DMS79 treated with DMSO at 0.1 percent for 48 hours (cell line): Measurements from ENCODE around the gene CNPY4.
"Not testable (repeated sequence)": the region's sequence is repeated elsewhere in the genome, so short reads cannot be mapped to it uniquely, and the experiment has no call there.

Source experiments
- DNase-seq: peaks from one replicate; lab custom pipeline; 2025; lab: John Stamatoyannopoulos, UW

Gene CNPY4

GRCh38 chr7:100119970-100120732 lies 717 bp downstream of the CNPY4 start:
- DNase-seq, result peak; percentile 69

GRCh38 chr7:100120733-100121036 lies 1.3 kb downstream of the CNPY4 start:
- DNase-seq, result no peak

- peak; percentile 43 for DNase-seq
These were observed 2.6 kb downstream of the CNPY4 start for GRCh38 chr7:100122067-100122466.

- no peak for DNase-seq
These were observed 3.1 kb downstream of the CNPY4 start for GRCh38 chr7:100122568-100122967.

- no peak for DNase-seq
These were observed 5.1 kb downstream of the CNPY4 start for GRCh38 chr7:100124301-100125230.

- DNase-seq, result no peak
These were observed 7.0 kb downstream of the CNPY4 start for GRCh38 chr7:100126239-100126930.

- DNase-seq, result peak; percentile 93
These were observed 7.8 kb downstream of the CNPY4 start, which contains the start of gene MBLAC1 for GRCh38 chr7:100126931-100127865. MBLAC1 (plus strand) TSS chr7:100126967; CDS start chr7:100127396, 429 bp downstream.

- DNase-seq, result peak; percentile 62
These were observed 8.6 kb downstream of the CNPY4 start for GRCh38 chr7:100127866-100128636.

- DNase-seq, result no peak
These were observed 9.2 kb downstream of the CNPY4 start for GRCh38 chr7:100128637-100128963.

- not testable (repeated sequence) for DNase-seq
These were observed 10.8 kb downstream of the CNPY4 start for GRCh38 chr7:100130220-100130607.

- peak; percentile 60 for DNase-seq
These were observed 11.4 kb downstream of the CNPY4 start for GRCh38 chr7:100130608-100131453.

GRCh38 chr7:100132126-100132525 lies 12.7 kb downstream of the CNPY4 start:
- no peak for DNase-seq

GRCh38 chr7:100132697-100133151 lies 13.3 kb downstream of the CNPY4 start:
- peak; percentile 11 for DNase-seq

- no peak for DNase-seq
These were observed 18.7 kb downstream of the CNPY4 start for GRCh38 chr7:100137851-100138760.

- no peak for DNase-seq
These were observed 22.1 kb downstream of the CNPY4 start for GRCh38 chr7:100141555-100141949.

- no peak for DNase-seq
These were observed 23.0 kb downstream of the CNPY4 start for GRCh38 chr7:100142461-100142860.

GRCh38 chr7:100146350-100146749 lies 26.9 kb downstream of the CNPY4 start:
- not testable (repeated sequence) for DNase-seq

- no peak for DNase-seq
These were observed 27.8 kb downstream of the CNPY4 start for GRCh38 chr7:100147278-100147677.

GRCh38 chr7:100148225-100148558 lies 28.8 kb downstream of the CNPY4 start:
- DNase-seq, result no peak
